NT2/D1 (cell line): ENCODE data around the gene FDPS.

ENCODE experiments used
- SUZ12 ChIP-seq: IDR thresholded peaks from 2 replicates; pipeline ENCODE4 v1.6.1; 2011; ENCODE audit not compliant: insufficient read length, insufficient read depth; ENCODE audit errors: extremely low read depth
- YY1 ChIP-seq: IDR thresholded peaks from 2 replicates; pipeline ENCODE4 v1.6.1; 2011; ENCODE audit not compliant: insufficient read length, insufficient read depth
- ZNF274 ChIP-seq: IDR thresholded peaks from 2 replicates; pipeline ENCODE4 v1.6.1; 2011; ENCODE audit warnings: mild to moderate bottlenecking, low read depth, low read length

DNA sequence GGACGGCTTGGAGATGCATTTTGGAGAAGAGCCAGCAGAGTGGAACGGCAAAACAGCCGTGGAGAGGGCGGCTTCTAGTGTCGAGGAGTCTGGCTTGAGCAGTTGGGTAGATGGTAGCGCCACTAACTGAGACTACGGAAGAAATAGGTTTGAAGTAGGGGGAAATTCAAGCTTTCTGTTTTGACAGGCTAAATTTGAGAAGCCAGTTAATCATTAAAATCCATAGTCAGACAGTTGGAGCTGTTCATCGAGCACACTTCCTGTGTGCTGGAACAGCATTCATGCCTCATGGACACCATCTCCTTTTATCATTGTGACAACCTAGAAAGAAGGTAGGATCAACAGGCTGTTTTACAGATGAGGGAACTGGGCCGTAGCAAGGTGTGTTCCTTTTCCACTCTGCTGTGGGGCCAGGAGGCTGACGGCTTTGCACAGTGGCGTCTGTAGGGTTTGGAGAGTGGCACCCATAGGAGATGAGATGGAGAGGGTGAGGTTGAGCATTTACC lies 4.1 kb upstream of the FDPS start:
- TF ChIP-seq YY1 (no peak), SUZ12 (no peak), ZNF274 (no peak)
